ENCODE measurements around the gene DNAJB8.

GRCh38 chr3:128496019-128496601 is 29.4 kb upstream of the DNAJB8 start:
- TF ChIP-seq CTCF (conservative IDR thresholded peaks at IDR 0.05; ENCODE audit: low read depth, low read length) (no peak), EZH2 (IDR thresholded peaks at IDR 0.05; ENCODE audit: low read length, unreplicated experiment) (no peak)

Data from PC-3 (cell line).